AG04450 (cell line): ENCODE measurements around the gene NCOA3. TPM values are rescaled to one million over a fixed set of nuclear protein-coding genes. Genes with fewer than 3 reads are reported as not detected.

Source experiments
- CTCF ChIA-PET: fragments of 300-600, 350-600 bp; formaldehyde crosslinking; extraction: SDS; loops from one replicate; lab custom pipeline; 2022; ENCODE audit warnings: antibody characterized with exemption, inconsistent platforms; lab: Charles Lee
- POLR2A ChIA-PET: fragments of 350-600 bp; formaldehyde crosslinking; extraction: SDS; loops from one replicate; lab custom pipeline; 2021; ENCODE audit warnings: antibody characterized with exemption, inconsistent platforms; lab: Yijun Ruan, JAX
- DNase-seq: peaks from one replicate; pipeline ENCODE4 v3.0.0-alpha.2; 2011; ENCODE audit warnings: low read depth, low spot score
- H3K27ac ChIP-seq: one replicate; pipeline ENCODE4 v1.5.1; 2012; ENCODE audit warnings: low read depth, low read length, control low read depth
- H3K27me3 ChIP-seq: one replicate; pipeline ENCODE4 v1.6.0; 2012; ENCODE audit warnings: low read length; ENCODE audit not compliant: control insufficient read depth, insufficient read depth
- H3K4me3 ChIP-seq: 2 replicates; pipeline ENCODE4 v1.5.1; 2011; ENCODE audit warnings: mild to moderate bottlenecking, low read depth, low read length, control low read depth
- H3K9me3 ChIP-seq: 2 replicates; pipeline ENCODE4 v1.5.1; 2012; ENCODE audit warnings: low read length; ENCODE audit not compliant: control insufficient read depth, insufficient read depth
- polyA plus RNA-seq: library from polyadenylated mRNA; depleted of rRNA; stranded (reverse); fragments of >200 nt; gene quantifications from 2 replicates; pipeline ENCODE4 v1.2.3, GENCODE V29; 2011
- TF ChIP-seq, protein P1 (sequence below): IDR thresholded peaks from 2 replicates; pipeline ENCODE4 v1.5.1; 2011; ENCODE audit warnings: low read depth, low read length, control low read depth, inconsistent platforms

The NCOA3 gene
- polyA plus RNA-seq, 1 experiment: 25.4 TPM

DNA sequence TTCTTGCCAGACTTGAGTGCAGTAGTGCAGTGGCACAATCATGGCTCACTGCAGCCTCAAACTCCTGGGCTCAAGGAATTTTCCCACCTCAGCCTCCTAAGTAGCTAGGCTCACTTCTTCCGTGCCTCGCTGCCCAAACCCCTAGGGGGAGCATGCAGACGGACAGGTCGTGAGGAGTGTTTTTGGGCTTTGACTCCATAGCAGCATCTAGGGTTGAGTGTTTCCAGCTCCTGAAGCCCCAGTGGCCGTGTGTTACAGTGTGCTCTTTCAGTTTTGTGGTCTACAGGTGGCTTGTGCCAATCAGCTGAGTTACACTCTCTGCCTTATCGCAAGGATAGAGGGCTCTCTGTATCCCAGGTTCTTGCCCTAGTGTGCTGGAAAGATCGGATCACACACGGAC lies 33.4 kb downstream of the NCOA3 start:
- CTCF ChIA-PET: no interaction called here
- POLR2A ChIA-PET: no interaction called here
- peak overlapping the region; percentile 21 for H3K27ac ChIP-seq
- H3K27me3 ChIP-seq: no peaks in the 10 kb centered on the region
- H3K4me3 ChIP-seq: no peak overlapping the region
- H3K9me3 ChIP-seq: no peaks in the 10 kb centered on the region
- no peak for DNase-seq
- TF ChIP-seq, protein P1, sequence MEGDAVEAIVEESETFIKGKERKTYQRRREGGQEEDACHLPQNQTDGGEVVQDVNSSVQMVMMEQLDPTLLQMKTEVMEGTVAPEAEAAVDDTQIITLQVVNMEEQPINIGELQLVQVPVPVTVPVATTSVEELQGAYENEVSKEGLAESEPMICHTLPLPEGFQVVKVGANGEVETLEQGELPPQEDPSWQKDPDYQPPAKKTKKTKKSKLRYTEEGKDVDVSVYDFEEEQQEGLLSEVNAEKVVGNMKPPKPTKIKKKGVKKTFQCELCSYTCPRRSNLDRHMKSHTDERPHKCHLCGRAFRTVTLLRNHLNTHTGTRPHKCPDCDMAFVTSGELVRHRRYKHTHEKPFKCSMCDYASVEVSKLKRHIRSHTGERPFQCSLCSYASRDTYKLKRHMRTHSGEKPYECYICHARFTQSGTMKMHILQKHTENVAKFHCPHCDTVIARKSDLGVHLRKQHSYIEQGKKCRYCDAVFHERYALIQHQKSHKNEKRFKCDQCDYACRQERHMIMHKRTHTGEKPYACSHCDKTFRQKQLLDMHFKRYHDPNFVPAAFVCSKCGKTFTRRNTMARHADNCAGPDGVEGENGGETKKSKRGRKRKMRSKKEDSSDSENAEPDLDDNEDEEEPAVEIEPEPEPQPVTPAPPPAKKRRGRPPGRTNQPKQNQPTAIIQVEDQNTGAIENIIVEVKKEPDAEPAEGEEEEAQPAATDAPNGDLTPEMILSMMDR: peak; percentile 22; the same call in 1 of the 2 replicates

DNA sequence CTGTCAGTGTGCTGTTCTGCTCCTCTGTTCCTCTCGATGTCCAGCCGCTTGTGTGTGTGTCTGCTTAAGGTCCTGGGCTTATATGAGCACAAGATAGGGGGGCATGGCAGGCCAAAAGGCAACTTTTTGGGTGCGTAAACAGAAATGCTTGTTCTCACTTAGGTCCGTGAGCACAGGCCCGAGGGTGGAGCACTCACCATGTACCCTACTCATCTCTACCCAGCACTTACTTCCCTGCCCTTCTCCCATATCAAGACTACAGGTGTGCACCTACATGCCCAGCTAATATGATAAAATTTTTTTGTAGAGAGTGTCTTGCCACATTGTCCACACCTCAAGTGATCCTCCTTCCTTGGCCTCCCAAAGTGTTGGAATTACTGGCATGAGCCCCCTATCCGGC lies 34.3 kb downstream of the NCOA3 start:
- CTCF ChIA-PET: no interaction called here
- POLR2A ChIA-PET: interaction anchor here (0.7 kb wide), 1 partner anchor 546 kb away, joined by 3 read pairs; no protein-coding TSS in a partner anchor
- TF ChIP-seq, protein P1: no peak

DNA sequence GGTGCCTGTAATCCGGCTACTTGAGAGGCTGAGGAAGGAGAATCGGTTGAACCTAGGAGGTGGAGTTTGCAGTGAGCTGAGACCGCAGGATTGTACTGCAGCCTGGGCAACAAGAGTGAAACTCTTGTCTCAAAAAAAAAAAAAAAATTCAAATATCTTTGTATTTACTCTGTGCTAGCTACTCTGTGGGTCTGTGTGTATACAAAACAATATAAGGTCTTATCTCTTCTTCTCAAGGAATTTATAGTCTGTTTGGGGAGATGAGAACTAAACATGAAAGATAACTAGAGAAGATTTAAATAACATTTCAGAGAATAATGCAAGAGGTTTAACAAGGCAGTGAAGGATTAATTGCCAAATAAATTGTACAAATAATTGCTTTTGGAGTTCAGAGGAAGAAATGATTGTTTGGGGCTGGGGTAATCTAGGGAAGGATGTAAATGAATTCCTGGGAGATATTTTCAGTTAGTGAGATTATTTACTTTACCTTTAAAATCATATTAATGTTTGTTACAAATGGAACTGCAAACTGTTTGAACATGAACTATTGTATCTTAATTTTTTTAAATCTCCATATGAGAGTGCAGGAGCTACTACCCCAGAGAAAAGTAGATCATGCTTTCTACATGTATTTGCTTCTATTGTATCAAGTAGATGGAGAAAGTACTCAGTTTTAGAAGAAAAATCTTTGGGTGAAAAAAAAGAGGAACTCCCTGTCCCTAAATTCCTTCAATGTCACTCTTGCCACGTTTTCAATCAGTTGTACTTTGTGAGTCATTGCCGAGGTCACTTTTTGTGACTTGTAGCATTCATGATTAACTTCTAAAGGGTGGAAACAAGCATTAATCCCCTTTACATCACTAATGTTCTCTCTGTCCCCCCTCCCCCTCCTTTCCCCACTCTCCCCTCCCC lies 39.0 kb downstream of the NCOA3 start:
- DNase-seq: no peak
- Histone ChIP-seq H3K27ac (no peak overlapping the region), H3K27me3 (no peaks in the 10 kb centered on the region), H3K9me3 (no peaks in the 10 kb centered on the region), H3K4me3 (no peak overlapping the region)
- TF ChIP-seq, protein P1: no peak
- CTCF ChIA-PET: interaction anchor here (1.0 to 1.5 kb wide), 2 partner anchors 39 to 77 kb away, joined by 3 to 5 read pairs; partner anchors contain the start of gene NCOA3
- POLR2A ChIA-PET: interaction anchor here (0.6 to 0.7 kb wide), 3 partner anchors 28 to 525 kb away, joined by 3 to 7 read pairs (median 4); no protein-coding TSS in a partner anchor

More for the DNA sequence above, 34.3 kb downstream of the NCOA3 start:
- DNase-seq: no peak
- Histone ChIP-seq H3K4me3 (no peak overlapping the region), H3K27me3 (no peaks in the 10 kb centered on the region), H3K27ac (no peak overlapping the region), H3K9me3 (no peaks in the 10 kb centered on the region)

- H3K9me3 ChIP-seq: no peaks in the 10 kb centered on the region
- no peak overlapping the region for H3K27ac ChIP-seq
- ChIA-PET POLR2A (no interaction called here), CTCF (no interaction called here)
- no peak overlapping the region for H3K4me3 ChIP-seq
- no peak for DNase-seq
- H3K27me3 ChIP-seq: no peaks in the 10 kb centered on the region
- TF ChIP-seq, protein P1: no peak
Measured at GRCh38 chr20:47541355-47541922, 39.8 kb downstream of the NCOA3 start.
